Fibroblast of skin of abdomen (primary cell): ENCODE measurements around the gene PARG.
"Not testable (repeated sequence)": the region's sequence is repeated elsewhere in the genome, so short reads cannot be mapped to it uniquely, and the experiment has no call there.

Experiments used
- DNase-seq: peaks from one replicate; pipeline ENCODE4 v3.0.0-alpha.2; 2013

Gene PARG

DNA sequence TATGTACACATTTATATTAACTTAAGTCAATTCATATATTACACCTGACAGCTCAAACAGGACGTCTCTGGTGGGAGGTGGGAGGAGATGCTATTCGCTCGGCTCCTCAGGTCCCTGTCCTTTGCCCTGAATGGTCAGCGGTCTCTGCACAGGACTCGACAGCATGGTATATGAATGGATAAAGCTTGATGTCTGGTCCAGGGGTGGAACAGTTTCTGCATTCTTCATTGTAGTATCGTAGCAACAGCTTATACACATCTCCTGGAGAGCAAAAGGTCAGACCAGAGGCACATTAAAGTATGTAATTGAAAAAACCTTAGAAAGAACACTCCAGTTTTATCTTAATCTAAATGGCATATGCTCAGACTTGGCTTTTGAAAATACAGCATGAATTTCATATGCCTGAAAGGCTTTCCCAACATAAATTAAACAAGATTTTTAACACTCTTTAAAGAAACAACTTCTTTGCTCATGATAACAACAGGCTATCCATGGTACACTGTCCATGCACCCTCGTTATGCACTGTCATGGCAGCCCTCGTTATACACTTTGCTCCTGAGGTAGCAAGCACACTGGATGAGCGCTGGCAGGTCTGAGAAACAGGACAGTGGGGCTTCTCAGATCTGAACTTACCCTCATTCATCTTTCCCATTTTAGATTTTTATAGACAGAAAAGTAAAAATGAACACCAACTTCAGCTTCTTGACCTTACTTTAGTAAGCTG lies 122.4 kb downstream of the PARG start:
- no peak for DNase-seq

DNA sequence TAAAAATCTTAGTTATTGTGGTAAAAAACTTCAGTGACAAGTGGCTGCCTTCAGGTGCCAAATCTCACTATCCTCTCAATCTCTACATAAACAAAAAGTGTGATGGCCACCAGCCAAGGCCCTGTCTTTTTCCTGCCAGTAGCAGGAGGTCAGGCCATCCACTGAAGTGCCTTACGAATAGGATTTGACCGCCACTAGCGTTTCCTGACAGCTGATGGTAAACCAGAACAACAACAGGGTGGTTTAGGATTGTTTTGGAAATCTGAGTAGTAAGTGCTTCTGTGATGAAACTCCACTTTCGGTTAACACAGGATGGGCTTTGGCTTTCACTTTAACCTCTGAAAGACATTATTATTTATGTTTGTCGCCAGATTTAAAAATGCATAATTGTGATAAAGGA lies 124.0 kb downstream of the PARG start:
- DNase-seq = no peak

DNA sequence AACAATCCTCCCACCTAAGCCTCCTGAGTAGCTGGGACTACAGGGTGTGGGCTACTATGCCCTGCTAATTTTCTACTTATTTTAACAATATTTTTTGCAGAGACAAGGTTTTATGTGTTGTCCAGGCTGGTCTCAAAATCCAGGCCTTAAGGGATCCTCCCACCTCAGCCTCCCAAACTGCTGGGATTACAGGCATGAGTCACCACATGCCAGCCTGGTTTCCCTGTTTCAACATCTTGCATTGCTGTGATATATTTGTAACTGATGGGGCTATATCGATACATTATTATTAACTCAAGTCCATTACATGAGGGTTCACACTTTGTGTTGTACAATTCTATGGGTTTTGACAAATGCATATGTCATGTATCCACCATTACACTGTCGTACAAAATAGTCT lies 137.8 kb downstream of the PARG start:
- DNase-seq = no peak

DNA sequence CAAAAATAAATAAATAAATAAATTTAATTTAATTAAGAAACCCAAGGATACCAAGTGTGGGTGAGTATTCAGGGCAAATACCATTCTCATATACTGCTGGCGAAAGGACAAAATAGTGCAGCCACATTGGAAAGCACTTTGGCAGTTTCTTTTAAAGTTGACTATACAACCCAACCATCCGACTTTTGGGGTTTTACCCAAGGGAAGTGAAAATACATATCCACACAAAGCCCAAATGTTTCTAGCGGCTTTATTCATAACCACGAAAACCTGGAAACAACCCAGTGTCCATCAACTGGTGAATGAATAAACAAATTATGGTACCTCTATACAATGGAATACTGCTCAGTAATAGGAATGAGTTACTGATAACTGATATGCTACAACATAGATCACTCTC lies 143.6 kb downstream of the PARG start:
- no peak for DNase-seq

DNA sequence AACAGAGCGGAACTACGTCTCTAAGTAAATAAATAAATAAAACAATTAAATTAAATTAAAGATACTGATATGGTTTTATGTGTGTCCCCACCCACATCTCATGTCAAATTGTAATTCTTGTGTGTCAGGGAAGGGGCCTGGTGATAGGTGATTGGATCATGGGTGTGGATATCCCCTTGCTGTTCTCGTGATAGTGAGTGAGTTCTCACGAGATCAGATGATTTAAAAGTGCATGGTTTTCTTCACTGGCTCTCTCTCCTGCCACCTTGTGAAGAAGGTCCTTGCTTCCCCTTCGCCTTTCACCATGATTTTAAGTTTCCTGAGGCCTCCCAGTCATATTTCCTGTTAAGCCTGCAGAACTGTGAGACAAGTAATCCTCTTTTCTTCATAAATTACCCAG lies 150.7 kb downstream of the PARG start:
- no peak for DNase-seq

DNA sequence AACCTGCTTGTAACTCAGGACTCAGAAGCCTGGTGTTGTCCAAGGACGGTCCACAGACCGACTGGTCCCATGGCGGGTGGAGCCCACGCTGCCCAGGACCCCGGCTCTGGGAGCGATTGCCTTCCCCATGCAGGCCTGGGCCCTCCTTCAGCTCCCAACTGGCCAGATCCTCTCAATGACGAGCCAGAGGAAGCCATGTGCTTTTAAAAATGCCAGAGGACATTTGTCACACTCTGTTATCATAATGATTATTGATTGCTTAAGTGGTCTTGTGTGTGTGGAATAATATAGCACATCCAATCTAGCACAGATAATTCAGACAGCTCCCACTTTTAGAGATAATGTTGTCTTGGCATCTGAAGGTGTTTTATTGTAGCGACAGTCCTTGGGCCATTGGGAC lies 157.1 kb downstream of the PARG start:
- DNase-seq = no peak

DNA sequence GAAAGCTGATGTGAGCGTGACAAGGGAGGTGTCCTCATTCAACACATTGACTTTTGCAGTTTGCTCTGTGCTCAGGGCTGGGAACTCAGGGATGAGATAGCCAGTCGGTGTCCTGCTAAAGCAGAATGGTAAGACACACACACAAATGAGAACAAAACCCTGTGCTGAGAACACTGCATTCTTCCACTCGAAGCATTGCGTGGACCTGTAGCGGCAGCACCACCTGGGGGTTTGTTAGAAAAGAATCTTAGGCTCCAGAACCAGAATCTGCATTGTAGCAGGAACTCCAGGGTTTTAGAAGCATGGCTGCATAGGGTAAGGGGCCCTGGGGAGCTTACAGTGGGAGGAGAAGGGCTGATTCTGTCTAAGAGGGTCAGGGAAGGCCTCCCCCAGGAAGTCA lies 158.2 kb downstream of the PARG start:
- DNase-seq = no peak

DNA sequence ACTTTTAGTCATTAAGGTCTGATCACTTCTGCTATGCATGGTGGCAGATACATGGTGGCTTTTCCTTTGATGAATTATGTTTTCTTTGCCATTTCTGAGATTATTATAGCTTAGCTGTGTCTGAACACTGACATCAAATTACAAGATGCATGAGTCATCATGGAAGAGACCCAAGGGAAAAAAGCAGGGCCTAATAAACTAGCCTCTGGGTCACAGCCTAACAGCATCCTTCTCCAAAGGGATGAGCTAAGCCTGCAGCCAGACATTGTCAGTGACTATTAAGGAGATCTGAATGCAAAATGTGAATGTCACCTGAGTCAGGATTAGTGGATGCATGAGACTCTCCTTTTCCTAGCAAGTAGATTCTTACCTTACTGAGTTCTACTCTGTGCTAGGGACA lies 160.6 kb downstream of the PARG start:
- no peak for DNase-seq

DNA sequence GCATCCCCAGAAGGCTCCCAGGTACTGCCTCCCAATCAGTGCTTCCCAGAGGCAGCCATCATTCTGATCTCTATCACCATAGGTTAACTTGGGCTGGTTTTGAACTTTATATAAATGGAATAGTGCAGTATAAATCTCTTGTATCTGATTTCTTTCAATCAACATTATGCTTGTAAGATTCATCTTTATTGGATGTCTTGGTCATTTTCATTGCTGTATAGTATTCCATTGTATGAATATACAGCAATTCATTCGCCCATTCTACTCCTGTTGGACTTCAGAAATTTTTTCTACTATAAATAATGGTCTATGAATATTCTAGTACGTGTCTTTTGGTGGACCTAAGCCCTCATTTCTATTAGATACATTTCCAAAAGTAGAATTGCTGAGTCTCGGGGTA lies 163.6 kb downstream of the PARG start:
- DNase-seq = no peak

DNA sequence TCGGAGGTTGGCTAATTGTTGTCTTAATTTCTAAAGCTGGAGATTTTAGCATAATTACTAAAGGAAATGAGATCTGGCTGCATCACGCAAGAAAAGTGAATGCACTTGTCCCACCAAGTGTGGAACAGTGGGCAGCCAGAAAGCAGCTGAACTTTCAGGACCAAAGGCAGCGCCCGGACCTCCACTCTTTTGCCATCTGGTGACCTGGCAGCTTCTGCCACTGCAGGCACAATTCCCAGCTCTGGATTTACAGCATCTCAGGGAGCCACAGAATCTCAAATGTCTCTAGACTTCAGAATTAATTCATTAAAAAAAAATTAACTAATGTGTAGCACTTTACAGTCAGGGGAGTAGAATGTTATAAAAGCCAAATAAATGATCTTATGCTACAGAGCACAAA lies 165.0 kb downstream of the PARG start:
- no peak for DNase-seq

DNA sequence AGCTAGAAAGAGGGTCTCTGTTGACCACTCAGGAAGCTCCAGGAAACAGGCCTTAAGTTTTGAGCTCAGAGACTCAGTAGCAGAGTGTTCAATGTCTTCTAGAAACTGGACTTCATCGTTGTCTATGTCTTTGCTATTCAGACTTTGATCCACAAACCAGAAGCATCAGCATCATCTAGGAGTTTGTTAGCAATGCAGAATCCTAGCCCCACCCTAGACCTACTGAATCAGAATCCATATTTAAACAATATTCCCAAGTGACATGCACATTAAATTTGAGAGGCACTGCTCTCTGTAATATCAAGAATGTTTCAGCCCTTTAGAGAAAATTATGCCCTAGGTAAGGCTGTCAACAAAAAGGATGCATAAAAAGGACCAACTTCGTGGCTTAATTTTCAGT lies 166.8 kb downstream of the PARG start:
- no peak for DNase-seq

DNA sequence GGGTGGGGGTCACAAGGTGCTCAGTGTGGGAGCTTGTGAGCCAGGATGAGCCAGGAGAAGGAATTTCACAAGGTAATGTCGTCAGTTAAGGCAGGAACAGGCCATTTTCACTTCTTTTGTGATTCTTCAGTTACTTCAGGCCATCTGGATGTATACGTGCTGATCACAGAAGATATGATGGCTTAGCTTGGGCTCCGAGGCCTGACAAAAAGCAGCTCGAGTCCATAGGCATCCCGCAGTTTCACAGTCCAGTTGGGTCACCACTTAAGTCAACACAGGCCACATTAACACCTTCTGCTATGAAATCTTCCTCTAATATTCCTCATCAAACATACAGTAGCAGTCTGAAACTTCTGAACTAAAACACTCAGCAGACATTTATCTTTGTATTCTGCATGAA lies 168.9 kb downstream of the PARG start:
- not testable (repeated sequence) for DNase-seq

DNA sequence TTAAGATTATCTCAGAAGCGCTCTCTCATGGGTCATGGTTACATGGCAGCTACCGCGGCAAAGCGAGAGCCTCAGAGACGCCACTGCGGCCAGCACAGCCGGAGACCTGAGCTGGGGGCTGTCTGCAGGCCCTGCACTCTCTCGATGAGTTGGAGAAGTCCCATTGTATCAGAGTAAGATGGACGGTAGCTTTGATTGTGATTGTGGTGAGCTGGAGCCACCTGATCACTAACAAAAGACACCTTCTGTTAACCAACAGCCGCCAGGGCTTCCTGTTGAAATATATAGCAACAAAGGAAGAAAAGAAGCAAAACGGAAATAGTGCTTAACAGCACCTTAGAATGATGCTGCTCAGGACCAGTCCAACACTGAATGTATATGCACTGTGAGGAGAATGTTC lies 170.8 kb downstream of the PARG start:
- not testable (repeated sequence) for DNase-seq

DNA sequence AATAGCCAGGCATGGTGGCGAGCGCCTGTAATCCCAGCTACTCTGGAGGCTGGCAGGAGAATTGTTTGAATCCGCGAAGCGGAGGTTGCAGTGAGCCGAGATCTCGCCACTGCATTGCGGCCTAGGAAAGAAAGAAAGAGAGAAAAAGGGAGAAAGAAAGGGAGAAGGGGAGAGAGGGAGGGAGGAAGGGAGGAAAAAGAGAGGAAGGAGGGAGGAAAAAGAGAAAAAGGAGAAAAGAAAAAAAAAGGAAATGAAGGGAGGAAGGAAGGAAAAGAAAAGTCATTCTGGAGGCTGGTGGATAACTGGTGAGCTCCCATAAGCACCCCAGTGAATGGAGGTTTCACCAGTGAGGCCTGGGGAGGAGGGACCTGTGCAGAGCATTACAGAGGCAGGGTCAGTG lies 172.1 kb downstream of the PARG start:
- DNase-seq = no peak

DNA sequence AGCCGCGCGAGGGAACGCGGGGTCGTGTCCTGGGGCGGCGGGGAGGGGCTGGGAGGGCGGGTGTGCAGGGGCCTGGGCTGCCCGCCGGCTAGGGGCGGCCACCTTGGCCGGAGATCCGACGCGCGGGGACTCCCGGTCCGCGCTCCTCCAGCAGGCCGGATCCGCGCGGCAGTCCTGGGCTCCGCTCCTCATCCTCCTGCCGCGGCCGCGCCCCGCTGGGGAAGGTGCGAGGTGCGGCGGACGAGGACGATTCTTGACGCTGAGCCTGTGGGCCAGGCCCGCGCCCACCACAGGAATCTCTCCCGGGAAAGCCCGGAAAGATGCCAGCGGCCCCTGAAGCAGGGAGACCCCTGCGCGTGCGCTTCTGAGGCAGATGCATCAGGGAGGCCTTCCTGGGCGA lies 173.1 kb downstream of the PARG start:
- no peak for DNase-seq

DNA sequence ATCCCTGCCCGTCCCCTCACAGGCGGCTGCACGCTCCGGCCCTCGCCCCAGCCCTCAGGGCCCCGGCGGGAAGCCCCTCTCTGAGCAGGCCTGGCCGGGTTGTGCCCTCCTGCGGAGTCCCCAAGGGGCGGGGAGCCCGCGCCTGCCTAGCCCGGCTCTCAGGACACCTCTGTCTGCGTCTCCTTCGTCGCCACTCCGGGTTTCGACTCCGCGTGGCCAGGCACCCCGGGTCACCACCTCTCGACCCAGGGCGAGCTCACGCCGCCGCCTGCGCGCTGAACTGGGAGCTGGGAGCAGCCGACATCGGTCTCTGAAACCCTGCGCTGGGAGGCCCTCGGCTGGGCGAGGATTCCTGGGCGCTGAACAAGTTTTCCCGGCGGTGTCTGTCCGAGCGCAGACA lies 173.5 kb downstream of the PARG start:
- no peak for DNase-seq
